Body of pancreas (tissue), 4 donors: ENCODE measurements around the gene ANKLE2.
"Not testable (repeated sequence)": the region's sequence is repeated elsewhere in the genome, so short reads cannot be mapped to it uniquely, and the experiment has no call there.

Experiments
- POLR2A ChIP-seq, 3 donors: fragments of 450-650 bp; IDR thresholded peaks; one replicate each; pipeline ENCODE4 v1.6.1; 2016; ENCODE audit warnings: antibody characterized with exemption in 3 of 3, mild to moderate bottlenecking in 2 of 3
- TF ChIP-seq, protein P1 (sequence below), 7 experiments: fragments of 450-650 bp in 4 of 7; fragments of 200-600 bp in 3 of 7; sonication (generic) in 3 of 7; IDR thresholded peaks; one replicate each; pipeline ENCODE4 v1.5.1; 2016 to 2019; ENCODE audit warnings: antibody characterized with exemption in 7 of 7

DNA sequence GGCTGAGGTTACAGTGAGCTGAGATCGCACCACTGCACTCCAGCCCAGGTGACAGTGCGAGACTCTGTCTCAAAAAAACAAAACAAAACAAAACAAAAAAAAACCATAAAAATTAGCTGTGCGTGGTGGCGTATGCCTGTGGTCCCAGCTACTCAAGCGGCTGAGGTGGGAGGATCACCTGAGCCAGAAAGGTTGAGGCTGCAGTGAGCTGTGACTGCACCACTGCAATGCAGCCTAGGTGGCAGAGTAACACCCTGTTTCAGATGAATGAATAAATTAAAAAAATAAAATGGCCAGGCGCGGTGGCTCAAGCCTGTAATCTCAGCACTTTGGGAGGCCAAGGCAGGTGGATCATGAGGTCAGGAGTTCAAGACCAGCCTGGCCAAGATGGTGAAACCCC, 8.0 kb downstream of the ANKLE2 start:
- TF ChIP-seq, protein P1, sequence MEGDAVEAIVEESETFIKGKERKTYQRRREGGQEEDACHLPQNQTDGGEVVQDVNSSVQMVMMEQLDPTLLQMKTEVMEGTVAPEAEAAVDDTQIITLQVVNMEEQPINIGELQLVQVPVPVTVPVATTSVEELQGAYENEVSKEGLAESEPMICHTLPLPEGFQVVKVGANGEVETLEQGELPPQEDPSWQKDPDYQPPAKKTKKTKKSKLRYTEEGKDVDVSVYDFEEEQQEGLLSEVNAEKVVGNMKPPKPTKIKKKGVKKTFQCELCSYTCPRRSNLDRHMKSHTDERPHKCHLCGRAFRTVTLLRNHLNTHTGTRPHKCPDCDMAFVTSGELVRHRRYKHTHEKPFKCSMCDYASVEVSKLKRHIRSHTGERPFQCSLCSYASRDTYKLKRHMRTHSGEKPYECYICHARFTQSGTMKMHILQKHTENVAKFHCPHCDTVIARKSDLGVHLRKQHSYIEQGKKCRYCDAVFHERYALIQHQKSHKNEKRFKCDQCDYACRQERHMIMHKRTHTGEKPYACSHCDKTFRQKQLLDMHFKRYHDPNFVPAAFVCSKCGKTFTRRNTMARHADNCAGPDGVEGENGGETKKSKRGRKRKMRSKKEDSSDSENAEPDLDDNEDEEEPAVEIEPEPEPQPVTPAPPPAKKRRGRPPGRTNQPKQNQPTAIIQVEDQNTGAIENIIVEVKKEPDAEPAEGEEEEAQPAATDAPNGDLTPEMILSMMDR (IDR thresholded peaks at IDR 0.05) = not testable (repeated sequence)
- TF ChIP-seq POLR2A (IDR thresholded peaks at IDR 0.05) = not testable (repeated sequence)
